Loucy (cell line): ENCODE data around the gene AGPAT3.

ENCODE experiments used
- H2AFZ ChIP-seq: fragments of 200-600 bp; sonication (generic); 2 replicates; pipeline ENCODE4 v1.6.0; 2016; ENCODE audit warnings: antibody characterized with exemption, mild to moderate bottlenecking, low read length, moderate library complexity
- H3F3A ChIP-seq: fragments of 200-600 bp; 2 replicates; pipeline ENCODE4 v1.6.0; 2016; ENCODE audit warnings: antibody characterized with exemption, low read depth, mild to moderate bottlenecking
- H3K27me3 ChIP-seq: fragments of 200-600 bp; sonication (generic); 2 replicates; pipeline ENCODE4 v1.6.1; 2014; ENCODE audit warnings: low read length, mild to moderate bottlenecking; ENCODE audit not compliant: insufficient read depth, poor library complexity, severe bottlenecking
- H3K36me3 ChIP-seq: fragments of 200-600 bp; sonication (generic); 2 replicates; pipeline ENCODE4 v1.6.1; 2016; ENCODE audit warnings: low read length; ENCODE audit not compliant: insufficient read depth
- H3K4me1 ChIP-seq: fragments of 200-600 bp; sonication (generic); 2 replicates; pipeline ENCODE4 v1.5.1; 2014; ENCODE audit warnings: low read length, mild to moderate bottlenecking; ENCODE audit not compliant: insufficient read depth, poor library complexity, severe bottlenecking
- H3K4me2 ChIP-seq: fragments of 200-600 bp; sonication (generic); 2 replicates; pipeline ENCODE4 v1.6.0; 2014; ENCODE audit warnings: antibody characterized with exemption, low read length, low read depth, mild to moderate bottlenecking; ENCODE audit not compliant: poor library complexity, severe bottlenecking
- H3K4me3 ChIP-seq: fragments of 200-600 bp; sonication (generic); 2 replicates; pipeline ENCODE4 v1.5.1; 2014; ENCODE audit warnings: low read length, mild to moderate bottlenecking, mixed read lengths; ENCODE audit not compliant: poor library complexity, severe bottlenecking
- H3K79me2 ChIP-seq: fragments of 200-600 bp; sonication (generic); 2 replicates; pipeline ENCODE4 v1.6.1; 2014; ENCODE audit warnings: low read length; ENCODE audit not compliant: insufficient read depth
- H3K9ac ChIP-seq: fragments of 200-600 bp; sonication (generic); 2 replicates; pipeline ENCODE4 v1.6.0; 2014; ENCODE audit warnings: mild to moderate bottlenecking, low read depth, low read length, moderate library complexity; ENCODE audit not compliant: poor library complexity, severe bottlenecking
- H3K9me2 ChIP-seq: fragments of 200-600 bp; sonication (generic); replicated peaks from 2 replicates; pipeline ENCODE4 v1.6.1; 2016; ENCODE audit warnings: low read depth, low read length, mixed read lengths
- H3K9me3 ChIP-seq: fragments of 200-600 bp; sonication (generic); 2 replicates; pipeline ENCODE4 v1.6.1; 2014; ENCODE audit warnings: mild to moderate bottlenecking, antibody characterized with exemption, low read length, low read depth; ENCODE audit not compliant: insufficient read depth
- H4K20me1 ChIP-seq: fragments of 200-600 bp; sonication (generic); 2 replicates; pipeline ENCODE4 v1.6.0; 2014; ENCODE audit warnings: antibody characterized with exemption, low read length, mild to moderate bottlenecking; ENCODE audit not compliant: insufficient read depth, poor library complexity, severe bottlenecking
- CTCF ChIP-seq: fragments of 200-600 bp; sonication (generic); conservative IDR thresholded peaks from 2 replicates; pipeline ENCODE4 v1.5.1; 2014; ENCODE audit warnings: mild to moderate bottlenecking, antibody characterized with exemption, low read length
- EZH2phosphoT487 ChIP-seq: fragments of 200-600 bp; IDR thresholded peaks from 2 replicates; pipeline ENCODE4 v1.6.1; 2018; ENCODE audit warnings: antibody characterized with exemption, mild to moderate bottlenecking, moderate library complexity, borderline replicate concordance

The AGPAT3 gene

DNA sequence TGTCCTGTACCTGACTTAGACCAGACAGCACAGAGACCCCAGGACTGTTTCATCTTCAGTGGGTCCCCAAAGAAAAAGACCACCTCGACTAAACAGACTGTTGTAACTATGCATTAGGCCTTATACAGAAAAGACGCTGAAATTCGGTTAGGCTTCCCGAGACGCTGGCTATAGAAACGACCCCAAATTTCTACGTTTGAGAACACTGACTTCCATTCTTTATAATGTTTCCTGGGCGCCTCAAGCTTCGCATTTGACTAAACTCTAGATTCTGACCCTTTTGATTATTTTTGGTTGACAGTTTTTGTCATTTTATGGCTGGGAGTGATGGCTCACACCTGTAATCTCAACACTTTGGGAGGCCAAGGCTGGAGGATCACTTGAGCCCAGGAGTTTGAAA, 146.1 kb downstream of the AGPAT3 start:
- Histone ChIP-seq H3K4me2 (peak overlapping the region; percentile 84), H3K4me3 (peak overlapping the region; percentile 79), H3K9me3 (no peaks in the 10 kb centered on the region), H3K4me1 (peaks cover 46% of the 10 kb centered on the region), H3K79me2 (peaks cover 46% of the 10 kb centered on the region), H3K27me3 (no peaks in the 10 kb centered on the region), H3K9me2 (no peaks in the 10 kb centered on the region), H3K9ac (peak overlapping the region; percentile 93), H3F3A (peaks cover 8% of the 10 kb centered on the region; the same call in 1 of the 2 replicates), H3K36me3 (no peaks in the 10 kb centered on the region), H4K20me1 (peaks cover 30% of the 10 kb centered on the region), H2AFZ (no peak overlapping the region)
- TF ChIP-seq CTCF (no peak), EZH2phosphoT487 (no peak)

DNA sequence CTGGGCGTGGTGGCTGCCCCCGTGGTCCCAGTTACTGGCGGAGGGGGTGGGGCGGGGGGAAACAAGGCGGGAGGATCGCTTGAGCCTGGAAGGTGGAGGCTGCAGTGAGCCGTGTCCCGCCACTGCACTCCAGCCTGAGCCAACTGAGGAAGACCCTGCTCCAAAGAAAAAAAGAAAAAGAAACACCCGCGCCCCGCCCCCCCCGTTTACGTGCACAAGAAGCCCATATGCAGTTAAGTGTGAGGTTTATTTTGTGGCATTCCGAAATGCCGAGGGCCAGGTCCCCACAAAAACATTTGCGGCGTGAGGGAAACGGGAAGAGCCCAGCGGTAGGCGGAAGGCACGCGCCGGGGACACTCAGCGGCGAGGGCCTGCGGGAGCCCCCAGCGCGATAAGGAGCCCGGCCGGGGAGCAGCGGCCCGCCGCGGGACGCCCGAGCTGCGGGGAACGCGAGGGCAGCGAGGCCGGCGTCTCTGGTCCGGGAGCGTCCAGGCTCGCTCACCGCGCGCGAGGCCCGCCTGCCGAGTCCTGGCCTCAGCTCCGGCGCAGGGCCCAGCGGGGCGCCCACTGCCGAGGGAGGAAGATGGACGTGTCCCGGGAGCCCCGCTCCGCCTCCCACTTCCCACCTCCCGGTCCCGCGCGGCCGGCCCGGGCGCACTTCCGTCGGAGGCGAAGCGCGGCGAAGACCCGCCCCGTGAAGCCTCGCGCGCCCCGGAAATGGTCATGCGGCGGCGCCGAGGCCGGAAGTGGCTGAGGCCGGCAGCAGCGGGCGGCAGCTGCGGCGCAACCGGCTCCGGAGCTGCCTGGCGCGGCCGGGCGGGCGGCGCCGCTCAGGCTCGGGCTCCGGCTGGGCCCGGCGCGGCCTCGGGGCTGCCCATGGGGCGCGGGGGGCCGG, 146.8 kb downstream of the AGPAT3 start, which contains the start of gene TRAPPC10:
Gene TRAPPC10, plus strand, starts transcription at position 731 of the 895 bp plus-strand sequence. CDS start 185 bp downstream, outside the sequence.
- H3K36me3 ChIP-seq = no peaks in the 10 kb centered on the region
- H2AFZ ChIP-seq = peak within 1 kb of the TSS; percentile 54; the same call in 1 of the 2 replicates
- peaks cover 53% of the 10 kb centered on the region for H3K79me2 ChIP-seq
- peaks cover 49% of the 10 kb centered on the region for H3K4me1 ChIP-seq
- no peaks in the 10 kb centered on the region for H3K9me2 ChIP-seq
- peaks cover 35% of the 10 kb centered on the region for H4K20me1 ChIP-seq
- H3K9ac ChIP-seq = peak within 1 kb of the TSS; percentile 93
- H3K4me2 ChIP-seq = peak within 1 kb of the TSS; percentile 97
- no peaks in the 10 kb centered on the region for H3K9me3 ChIP-seq
- no peak for TF ChIP-seq CTCF
- no peak for TF ChIP-seq EZH2phosphoT487
- peak within 1 kb of the TSS; percentile 79 for H3K4me3 ChIP-seq
- H3K27me3 ChIP-seq = no peaks in the 10 kb centered on the region
- H3F3A ChIP-seq = peaks cover 8% of the 10 kb centered on the region; the same call in 1 of the 2 replicates

GRCh38 chr21:44012474-44013379, 147.7 kb downstream of the AGPAT3 start:
- H3K4me3 ChIP-seq = peak overlapping the region; percentile 79
- H3K9me3 ChIP-seq = no peaks in the 10 kb centered on the region
- no peaks in the 10 kb centered on the region for H3K9me2 ChIP-seq
- H3F3A ChIP-seq = peaks cover 8% of the 10 kb centered on the region; the same call in 1 of the 2 replicates
- H3K27me3 ChIP-seq = no peaks in the 10 kb centered on the region
- peak overlapping the region; percentile 52; the same call in 1 of the 2 replicates for H2AFZ ChIP-seq
- peaks cover 62% of the 10 kb centered on the region for H3K79me2 ChIP-seq
- H3K9ac ChIP-seq = peak overlapping the region; percentile 77
- H3K4me1 ChIP-seq = peaks cover 56% of the 10 kb centered on the region
- no peaks in the 10 kb centered on the region for H3K36me3 ChIP-seq
- H3K4me2 ChIP-seq = peak overlapping the region; percentile 97
- TF ChIP-seq EZH2phosphoT487 (no peak), CTCF (peak; percentile 31; the same call in 1 of the 2 replicates)
- peaks cover 43% of the 10 kb centered on the region for H4K20me1 ChIP-seq
